ENCODE results near the gene SVOPL. TPM values are rescaled to one million over a fixed set of nuclear protein-coding genes. Genes with fewer than 3 reads are reported as not detected.

Gene SVOPL
- total and polyA plus RNA-seq, 9 of the 15 experiments (the other 6 are each of a cell fraction or from before 2014, with no cell fraction given): 0.13 to 0.42 (median 0.20) TPM; not detected in 6

DNA sequence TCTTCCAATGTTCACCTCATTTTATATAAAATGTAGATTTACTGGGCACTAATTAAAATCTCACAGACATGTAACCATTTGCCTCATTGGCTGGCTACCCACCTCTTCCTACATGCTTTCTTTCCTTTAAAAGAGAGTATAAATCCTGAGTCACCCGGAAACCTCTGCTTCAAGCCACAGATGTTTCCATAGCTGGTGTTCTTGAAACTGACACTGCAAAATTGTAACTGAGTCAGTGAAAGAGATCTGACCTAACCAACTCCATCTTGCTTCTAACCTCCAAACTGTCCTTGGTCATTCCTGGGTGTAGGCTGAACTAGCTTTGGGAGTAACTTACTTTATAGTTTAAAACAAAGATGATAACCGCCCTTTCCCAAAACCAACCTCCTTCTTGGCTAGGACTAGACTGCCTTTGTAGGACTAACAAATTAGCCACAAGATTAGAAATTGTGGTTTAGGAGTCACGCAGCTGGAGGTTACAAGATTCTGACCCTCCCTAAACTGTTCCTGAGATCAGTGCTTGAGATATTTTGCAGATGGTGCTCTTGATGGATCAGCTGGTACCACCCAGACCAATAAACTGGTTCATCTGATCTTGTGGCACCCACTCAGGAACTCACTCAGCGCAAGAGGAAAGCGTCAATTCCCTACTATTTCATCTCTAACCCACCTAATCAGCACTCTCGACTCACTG, 33.5 kb downstream of the SVOPL start:
- DNase-seq (ENCODE audit: extremely low read depth in 1 of 4, low spot score in 3 of 4): no peak
- Histone ChIP-seq H3K4me1 (replicated peaks in 1 of 2; ENCODE audit: control insufficient read depth in 2 of 2, insufficient read depth in 2 of 2, low read length in 2 of 2) (no peaks in the 10 kb centered on the region; a peak in 1 of 5 replicates), H3K4me3 (no peak overlapping the region), H3K27ac (ENCODE audit: extremely low read depth, low read depth, low read length) (no peak overlapping the region), H3K9me3 (replicated peaks; ENCODE audit: control insufficient read depth, insufficient read depth, low read depth, low read length) (no peaks in the 10 kb centered on the region), H4K20me1 (replicated peaks; ENCODE audit: control insufficient read depth, insufficient read depth, low read length) (no peaks in the 10 kb centered on the region), H3K36me3 (ENCODE audit: control insufficient read depth, insufficient read depth, low read length) (no peaks in the 10 kb centered on the region), H3K27me3 (ENCODE audit: control insufficient read depth in 2 of 2, insufficient read depth in 2 of 2, low read length in 2 of 2) (peaks cover 8 to 18% of the 10 kb centered on the region in 2 experiments; a peak in 3 of 5 replicates), H3K9me1 (ENCODE audit: control insufficient read depth, insufficient read depth, low read length) (no peaks in the 10 kb centered on the region), H2AFZ (ENCODE audit: low read depth, low read length) (no peak overlapping the region), H3K9ac (ENCODE audit: insufficient read depth in 1 of 2, low read depth in 2 of 2, low read length in 2 of 2) (no peak overlapping the region), H3K79me2 (ENCODE audit: control insufficient read depth, insufficient read depth, low read length) (no peaks in the 10 kb centered on the region), H3K4me2 (ENCODE audit: insufficient read depth, low read length) (no peak overlapping the region)
- ChIA-PET POLR2A (interaction anchor here (2.0 kb wide), 1 partner anchor 10 kb away, joined by 5 read pairs; no protein-coding TSS in a partner anchor), CTCF (ENCODE audit: low intra/inter-chr PET ratio) (no interaction called here)
- no TSS peak for BruUV-seq (replicated peaks)
- FAIRE-seq: no peak
- no peak for ATAC-seq
- intact Hi-C loops (cut with micrococcal nuclease): no loop called here
- 0% methylated on average over 6 of the region's 6 CpGs for WGBS (ENCODE audit: insufficient coverage, low coverage, missing lambda C conversion rate)
- in situ Hi-C loops (cut with MboI): no loop called here
- TF ChIP-seq FIP1L1 (IDR thresholded peaks at IDR 0.05; ENCODE audit: low read depth, low read length, poor library complexity, severe bottlenecking) (no peak), MYNN (IDR thresholded peaks at IDR 0.05) (no peak), MYNN (CRISPR knock-in tag; IDR thresholded peaks at IDR 0.05) (no peak), NCOA6 (IDR thresholded peaks at IDR 0.05) (no peak), SETDB1 (IDR thresholded peaks at IDR 0.05; ENCODE audit: low read length) (no peak), SP2 (IDR thresholded peaks at IDR 0.05; ENCODE audit: extremely low read depth, low read depth, low read length, poor library complexity, severe bottlenecking) (no peak), ZNF263 (CRISPR knock-in tag; IDR thresholded peaks at IDR 0.05; ENCODE audit: borderline replicate concordance) (no peak), FUS (optimal IDR thresholded peaks at IDR 0.05; ENCODE audit: low read depth, low read length) (no peak), NFATC3 (IDR thresholded peaks at IDR 0.05) (no peak), ZNF764 (CRISPR knock-in tag; IDR thresholded peaks at IDR 0.05; ENCODE audit: low read depth) (no peak), CBX2 (IDR thresholded peaks at IDR 0.05; ENCODE audit: insufficient read depth, low read length, poor library complexity, severe bottlenecking) (no peak), ZNF134 (CRISPR knock-in tag; conservative IDR thresholded peaks at IDR 0.05) (no peak), MAFF (IDR thresholded peaks at IDR 0.05; ENCODE audit: low read length) (no peak)
- TF ChIP-seq, protein P1, sequence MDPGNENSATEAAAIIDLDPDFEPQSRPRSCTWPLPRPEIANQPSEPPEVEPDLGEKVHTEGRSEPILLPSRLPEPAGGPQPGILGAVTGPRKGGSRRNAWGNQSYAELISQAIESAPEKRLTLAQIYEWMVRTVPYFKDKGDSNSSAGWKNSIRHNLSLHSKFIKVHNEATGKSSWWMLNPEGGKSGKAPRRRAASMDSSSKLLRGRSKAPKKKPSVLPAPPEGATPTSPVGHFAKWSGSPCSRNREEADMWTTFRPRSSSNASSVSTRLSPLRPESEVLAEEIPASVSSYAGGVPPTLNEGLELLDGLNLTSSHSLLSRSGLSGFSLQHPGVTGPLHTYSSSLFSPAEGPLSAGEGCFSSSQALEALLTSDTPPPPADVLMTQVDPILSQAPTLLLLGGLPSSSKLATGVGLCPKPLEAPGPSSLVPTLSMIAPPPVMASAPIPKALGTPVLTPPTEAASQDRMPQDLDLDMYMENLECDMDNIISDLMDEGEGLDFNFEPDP (CRISPR knock-in tag; IDR thresholded peaks at IDR 0.05): no peak
- TF ChIP-seq, protein P2, sequence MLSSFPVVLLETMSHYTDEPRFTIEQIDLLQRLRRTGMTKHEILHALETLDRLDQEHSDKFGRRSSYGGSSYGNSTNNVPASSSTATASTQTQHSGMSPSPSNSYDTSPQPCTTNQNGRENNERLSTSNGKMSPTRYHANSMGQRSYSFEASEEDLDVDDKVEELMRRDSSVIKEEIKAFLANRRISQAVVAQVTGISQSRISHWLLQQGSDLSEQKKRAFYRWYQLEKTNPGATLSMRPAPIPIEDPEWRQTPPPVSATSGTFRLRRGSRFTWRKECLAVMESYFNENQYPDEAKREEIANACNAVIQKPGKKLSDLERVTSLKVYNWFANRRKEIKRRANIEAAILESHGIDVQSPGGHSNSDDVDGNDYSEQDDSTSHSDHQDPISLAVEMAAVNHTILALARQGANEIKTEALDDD (IDR thresholded peaks at IDR 0.05): 0 out of 2 replicates have a peak, but pooled peaks have one; percentile 24
- TF ChIP-seq, protein P3, sequence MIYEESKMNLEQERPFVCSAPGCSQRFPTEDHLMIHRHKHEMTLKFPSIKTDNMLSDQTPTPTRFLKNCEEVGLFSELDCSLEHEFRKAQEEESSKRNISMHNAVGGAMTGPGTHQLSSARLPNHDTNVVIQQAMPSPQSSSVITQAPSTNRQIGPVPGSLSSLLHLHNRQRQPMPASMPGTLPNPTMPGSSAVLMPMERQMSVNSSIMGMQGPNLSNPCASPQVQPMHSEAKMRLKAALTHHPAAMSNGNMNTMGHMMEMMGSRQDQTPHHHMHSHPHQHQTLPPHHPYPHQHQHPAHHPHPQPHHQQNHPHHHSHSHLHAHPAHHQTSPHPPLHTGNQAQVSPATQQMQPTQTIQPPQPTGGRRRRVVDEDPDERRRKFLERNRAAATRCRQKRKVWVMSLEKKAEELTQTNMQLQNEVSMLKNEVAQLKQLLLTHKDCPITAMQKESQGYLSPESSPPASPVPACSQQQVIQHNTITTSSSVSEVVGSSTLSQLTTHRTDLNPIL (CRISPR knock-in tag; IDR thresholded peaks at IDR 0.05): 0 out of 2 replicates have a peak, but pooled peaks have one; percentile 16
- TF ChIP-seq, protein P4, sequence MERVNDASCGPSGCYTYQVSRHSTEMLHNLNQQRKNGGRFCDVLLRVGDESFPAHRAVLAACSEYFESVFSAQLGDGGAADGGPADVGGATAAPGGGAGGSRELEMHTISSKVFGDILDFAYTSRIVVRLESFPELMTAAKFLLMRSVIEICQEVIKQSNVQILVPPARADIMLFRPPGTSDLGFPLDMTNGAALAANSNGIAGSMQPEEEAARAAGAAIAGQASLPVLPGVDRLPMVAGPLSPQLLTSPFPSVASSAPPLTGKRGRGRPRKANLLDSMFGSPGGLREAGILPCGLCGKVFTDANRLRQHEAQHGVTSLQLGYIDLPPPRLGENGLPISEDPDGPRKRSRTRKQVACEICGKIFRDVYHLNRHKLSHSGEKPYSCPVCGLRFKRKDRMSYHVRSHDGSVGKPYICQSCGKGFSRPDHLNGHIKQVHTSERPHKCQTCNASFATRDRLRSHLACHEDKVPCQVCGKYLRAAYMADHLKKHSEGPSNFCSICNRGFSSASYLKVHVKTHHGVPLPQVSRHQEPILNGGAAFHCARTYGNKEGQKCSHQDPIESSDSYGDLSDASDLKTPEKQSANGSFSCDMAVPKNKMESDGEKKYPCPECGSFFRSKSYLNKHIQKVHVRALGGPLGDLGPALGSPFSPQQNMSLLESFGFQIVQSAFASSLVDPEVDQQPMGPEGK (CRISPR knock-in tag; IDR thresholded peaks at IDR 0.05; ENCODE audit: borderline replicate concordance): peak; percentile 52; the same call in 1 of the 2 replicates

Measured in K562 (cell line).